ENCODE measurements around the gene NKAIN4.

The NKAIN4 gene

DNA sequence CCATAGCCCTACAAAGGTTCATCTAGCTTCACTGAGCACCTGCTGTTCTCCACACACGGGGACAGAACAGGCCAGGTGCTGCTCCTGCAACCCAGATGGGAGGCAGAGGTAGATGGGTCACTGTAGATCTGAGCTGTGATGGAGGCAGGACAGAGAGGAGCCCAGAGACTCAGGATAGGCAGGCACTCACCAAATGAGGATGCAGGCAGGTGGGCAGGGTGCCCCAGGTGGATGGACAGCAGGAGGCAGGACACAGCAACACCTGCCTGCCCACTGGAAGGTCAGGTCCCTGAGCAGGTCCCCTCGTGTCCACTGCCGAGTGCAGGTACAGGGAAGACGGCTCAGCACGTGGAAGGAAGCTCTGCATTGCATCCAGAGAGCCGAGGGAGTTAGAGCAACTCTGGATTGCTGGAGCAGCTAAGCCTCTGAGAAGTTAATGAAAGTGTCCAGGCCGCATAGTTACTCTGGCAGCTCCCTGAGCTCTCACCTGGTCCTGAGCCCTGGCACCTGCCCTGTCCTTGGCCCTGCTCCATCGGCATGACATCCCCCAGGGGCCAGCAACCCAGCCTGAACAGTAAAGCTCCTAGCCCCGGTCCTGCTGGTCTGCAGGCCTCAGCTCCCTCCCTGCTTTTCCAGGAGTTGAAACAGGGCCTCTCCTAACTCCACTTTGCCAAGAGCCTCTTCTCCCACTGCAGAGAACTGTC is 33.4 kb downstream of the NKAIN4 start:
- H3K9me3 ChIP-seq (ENCODE audit: control insufficient read depth in 2 of 2, low read length in 2 of 2) = no peaks in the 10 kb centered on the region
- H3K9ac ChIP-seq (ENCODE audit: low read depth in 1 of 2, low read length in 2 of 2) = no peak overlapping the region

DNA sequence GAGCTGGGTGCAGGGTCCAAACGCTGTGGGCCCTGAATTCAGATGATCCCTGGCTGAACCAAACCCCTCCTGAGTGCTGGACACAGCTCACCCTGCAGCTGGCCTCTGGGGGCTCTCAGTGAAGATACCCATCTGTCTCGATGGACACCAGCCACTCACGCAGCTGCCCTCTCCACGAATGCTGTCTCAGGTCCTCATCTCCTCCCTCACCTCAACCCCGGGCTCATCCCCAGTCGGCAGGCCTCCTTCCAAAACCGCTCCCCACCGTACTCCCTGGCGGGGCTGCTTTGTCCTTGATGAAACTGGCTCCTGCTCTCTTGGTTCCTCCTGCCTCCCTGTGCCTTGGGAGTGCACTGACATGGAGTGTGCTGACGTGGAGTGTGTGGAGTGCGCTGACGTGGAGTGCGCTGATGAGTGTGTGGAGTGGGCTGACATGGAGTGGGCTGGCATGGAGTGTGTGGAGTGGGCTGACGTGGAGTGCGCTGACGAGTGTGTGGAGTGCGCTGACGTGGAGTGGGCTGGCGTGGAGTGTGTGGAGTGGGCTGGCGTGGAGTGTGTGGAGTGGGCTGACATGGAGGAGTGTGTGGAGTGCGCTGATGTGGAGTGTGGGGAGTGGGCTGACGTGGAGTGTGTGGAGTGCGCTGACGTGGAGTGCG is 34.3 kb downstream of the NKAIN4 start:
- H3K4me3 ChIP-seq (ENCODE audit: low read length in 2 of 2) = no peak overlapping the region
- H3K27me3 ChIP-seq (ENCODE audit: control insufficient read depth in 2 of 2, insufficient read depth in 2 of 2, low read length in 2 of 2) = peaks cover 0 to 3% of the 10 kb centered on the region in 2 donors
- no peak overlapping the region for H3K27ac ChIP-seq (ENCODE audit: low read depth in 2 of 2, low read length in 2 of 2)
- no peaks in the 10 kb centered on the region for H3K9me3 ChIP-seq (ENCODE audit: control insufficient read depth in 2 of 2, low read length in 2 of 2)
- H3K4me1 ChIP-seq (ENCODE audit: control insufficient read depth in 2 of 2, insufficient read depth in 2 of 2, low read length in 2 of 2) = peaks cover 7 to 9% of the 10 kb centered on the region in 2 donors
- H3K9ac ChIP-seq (ENCODE audit: low read depth in 1 of 2, low read length in 2 of 2) = no peak overlapping the region
- H3K36me3 ChIP-seq (ENCODE audit: control insufficient read depth in 2 of 2, insufficient read depth in 2 of 2, low read length in 2 of 2) = no peaks in the 10 kb centered on the region

More for the DNA sequence above, 33.4 kb downstream of the NKAIN4 start:
- Histone ChIP-seq H3K27ac (ENCODE audit: low read depth in 2 of 2, low read length in 2 of 2) (no peak overlapping the region), H3K4me3 (ENCODE audit: low read length in 2 of 2) (no peak overlapping the region), H3K36me3 (ENCODE audit: control insufficient read depth in 2 of 2, insufficient read depth in 2 of 2, low read length in 2 of 2) (no peaks in the 10 kb centered on the region), H3K4me1 (ENCODE audit: control insufficient read depth in 2 of 2, insufficient read depth in 2 of 2, low read length in 2 of 2) (peaks cover 5 to 7% of the 10 kb centered on the region in 2 donors), H3K27me3 (ENCODE audit: control insufficient read depth in 2 of 2, insufficient read depth in 2 of 2, low read length in 2 of 2) (peaks cover 0 to 3% of the 10 kb centered on the region in 2 donors)

DNA sequence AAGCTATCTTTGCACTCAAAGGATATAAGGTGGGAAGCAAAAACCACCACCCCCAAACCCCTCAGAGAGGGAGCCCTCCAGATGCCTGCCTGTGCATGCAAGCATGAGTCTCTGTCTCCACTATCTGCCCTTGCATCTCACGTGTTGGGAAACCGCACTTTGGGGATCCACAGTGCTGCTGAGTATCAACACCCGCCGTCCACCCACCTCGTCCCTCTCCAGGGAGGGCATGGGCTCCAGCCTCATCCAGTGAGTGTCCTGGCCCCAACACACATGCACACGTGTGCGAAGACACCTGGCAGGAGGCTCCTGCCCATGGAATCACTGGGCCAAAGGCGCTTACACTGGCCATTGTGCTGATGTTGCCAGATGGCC is 34.8 kb downstream of the NKAIN4 start:
- Histone ChIP-seq H3K9ac (ENCODE audit: low read depth in 1 of 2, low read length in 2 of 2) (no peak overlapping the region), H3K27me3 (ENCODE audit: control insufficient read depth in 2 of 2, insufficient read depth in 2 of 2, low read length in 2 of 2) (peaks cover 0 to 3% of the 10 kb centered on the region in 2 donors), H3K27ac (ENCODE audit: low read depth in 2 of 2, low read length in 2 of 2) (no peak overlapping the region), H3K4me1 (ENCODE audit: control insufficient read depth in 2 of 2, insufficient read depth in 2 of 2, low read length in 2 of 2) (peaks cover 13% of the 10 kb centered on the region in 2 donors), H3K36me3 (ENCODE audit: control insufficient read depth in 2 of 2, insufficient read depth in 2 of 2, low read length in 2 of 2) (peaks cover 0 to 2% of the 10 kb centered on the region in 2 donors), H3K9me3 (ENCODE audit: control insufficient read depth in 2 of 2, low read length in 2 of 2) (no peaks in the 10 kb centered on the region), H3K4me3 (ENCODE audit: low read length in 2 of 2) (no peak overlapping the region)

DNA sequence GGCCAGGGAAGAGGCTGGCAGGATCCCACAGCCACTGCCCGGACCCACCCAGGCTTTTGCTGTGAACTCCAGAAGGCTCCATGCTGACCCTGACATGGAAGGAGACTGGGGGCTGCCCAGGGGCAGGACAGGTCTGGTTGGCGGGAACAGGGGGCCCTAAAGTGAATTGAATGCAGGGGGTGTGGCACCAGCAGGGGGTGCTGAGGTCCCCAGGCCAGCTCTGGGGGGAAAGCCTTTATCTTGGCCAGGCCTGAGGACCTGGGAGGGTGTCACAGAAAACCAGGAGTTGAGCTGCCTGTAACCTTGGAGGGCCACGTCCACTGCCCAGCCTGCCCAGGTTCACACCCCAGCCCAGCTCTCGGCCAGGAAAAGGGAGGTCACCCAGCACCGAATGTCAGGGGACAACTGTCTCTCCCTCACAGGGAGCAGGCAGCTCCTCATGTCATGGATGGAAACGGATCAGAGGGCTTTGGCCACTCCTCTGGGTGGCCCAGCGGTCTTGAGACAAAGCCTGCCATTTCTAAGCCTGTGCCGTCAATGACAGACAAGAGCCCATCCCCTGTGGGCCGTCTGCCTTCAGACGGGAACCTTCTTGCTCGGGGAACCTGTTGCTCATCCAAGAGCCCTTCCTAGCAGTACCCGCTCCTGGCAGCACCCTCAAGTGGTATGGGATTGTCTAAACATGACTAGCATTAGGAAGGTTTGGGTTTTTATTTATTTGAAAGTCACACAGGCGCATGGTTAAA is 35.4 kb downstream of the NKAIN4 start:
- no peak overlapping the region for H3K4me3 ChIP-seq (ENCODE audit: low read length in 2 of 2)
- H3K27me3 ChIP-seq (ENCODE audit: control insufficient read depth in 2 of 2, insufficient read depth in 2 of 2, low read length in 2 of 2) = peaks cover 0 to 3% of the 10 kb centered on the region in 2 donors
- peaks cover 0 to 7% of the 10 kb centered on the region in 2 donors for H3K36me3 ChIP-seq (ENCODE audit: control insufficient read depth in 2 of 2, insufficient read depth in 2 of 2, low read length in 2 of 2)
- H3K9ac ChIP-seq (ENCODE audit: low read depth in 1 of 2, low read length in 2 of 2) = no peak overlapping the region
- peaks cover 13% of the 10 kb centered on the region in 2 donors for H3K4me1 ChIP-seq (ENCODE audit: control insufficient read depth in 2 of 2, insufficient read depth in 2 of 2, low read length in 2 of 2)
- no peak overlapping the region for H3K27ac ChIP-seq (ENCODE audit: low read depth in 2 of 2, low read length in 2 of 2)
- no peaks in the 10 kb centered on the region for H3K9me3 ChIP-seq (ENCODE audit: control insufficient read depth in 2 of 2, low read length in 2 of 2)

DNA sequence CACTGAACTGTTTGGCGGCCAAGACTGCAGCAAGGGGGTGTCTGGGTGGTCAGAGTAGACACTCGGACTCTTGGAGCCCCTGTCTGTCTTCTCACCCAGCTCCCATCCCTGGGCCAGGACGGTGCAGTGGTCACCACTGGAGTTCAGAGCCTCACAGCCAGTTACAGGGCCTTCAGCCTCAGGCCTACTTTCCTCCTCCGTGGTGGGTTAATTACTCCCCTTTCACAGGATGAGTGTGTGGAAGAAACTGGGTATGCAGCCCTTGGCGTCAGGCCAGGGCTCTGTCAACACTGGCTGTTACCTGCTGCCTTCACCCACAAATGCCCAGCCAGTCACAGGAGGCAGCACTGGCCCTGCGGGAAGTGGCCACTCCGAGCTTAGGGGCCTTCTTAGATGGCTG is 36.6 kb downstream of the NKAIN4 start:
- H3K4me3 ChIP-seq (ENCODE audit: low read length in 2 of 2) = no peak overlapping the region
- H3K4me1 ChIP-seq (ENCODE audit: control insufficient read depth in 2 of 2, insufficient read depth in 2 of 2, low read length in 2 of 2) = peaks cover 13% of the 10 kb centered on the region in 2 donors
- no peak overlapping the region for H3K9ac ChIP-seq (ENCODE audit: low read depth in 1 of 2, low read length in 2 of 2)
- H3K27me3 ChIP-seq (ENCODE audit: control insufficient read depth in 2 of 2, insufficient read depth in 2 of 2, low read length in 2 of 2) = peaks cover 0 to 3% of the 10 kb centered on the region in 2 donors
- peaks cover 7 to 18% of the 10 kb centered on the region in 2 donors for H3K36me3 ChIP-seq (ENCODE audit: control insufficient read depth in 2 of 2, insufficient read depth in 2 of 2, low read length in 2 of 2)
- H3K9me3 ChIP-seq (ENCODE audit: control insufficient read depth in 2 of 2, low read length in 2 of 2) = no peaks in the 10 kb centered on the region
- H3K27ac ChIP-seq (ENCODE audit: low read depth in 2 of 2, low read length in 2 of 2) = no peak overlapping the region

DNA sequence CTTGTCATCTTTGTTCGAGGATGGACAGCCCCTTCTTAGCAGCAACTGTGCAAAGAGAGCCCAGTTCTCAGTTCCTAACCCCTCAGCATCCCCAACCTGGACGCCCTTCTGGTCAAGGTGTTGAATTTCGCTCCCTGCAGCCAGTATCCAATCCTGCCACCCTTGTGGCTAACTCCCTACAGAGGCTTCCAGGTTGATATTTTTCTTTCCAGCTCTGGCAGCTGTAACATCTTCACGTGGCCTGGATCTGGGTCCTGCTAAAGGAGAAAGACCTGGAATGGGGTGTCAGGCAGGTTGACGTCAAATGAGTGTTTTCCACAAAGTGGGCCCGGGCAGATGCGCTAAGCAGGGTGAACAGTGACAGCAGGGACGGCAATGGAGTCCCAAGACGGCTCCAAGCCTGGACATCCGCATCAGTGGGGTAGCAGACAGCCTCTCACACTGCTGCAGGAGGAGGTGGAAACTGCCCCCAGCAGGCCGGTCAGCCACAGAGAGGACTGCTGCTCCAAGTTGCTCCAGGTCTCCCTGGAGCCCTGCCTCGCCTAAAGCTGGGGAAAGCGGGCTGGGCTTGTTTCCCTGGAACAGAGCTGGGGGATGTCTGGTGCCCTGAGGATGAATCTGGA is 37.3 kb downstream of the NKAIN4 start:
- Histone ChIP-seq H3K27me3 (ENCODE audit: control insufficient read depth in 2 of 2, insufficient read depth in 2 of 2, low read length in 2 of 2) (peaks cover 0 to 3% of the 10 kb centered on the region in 2 donors), H3K4me3 (ENCODE audit: low read length in 2 of 2) (peak overlapping the region; percentile 76 to 83), H3K27ac (ENCODE audit: low read depth in 2 of 2, low read length in 2 of 2) (peak overlapping the region in 1 of 2 donors; percentile 85), H3K9me3 (ENCODE audit: control insufficient read depth in 2 of 2, low read length in 2 of 2) (no peaks in the 10 kb centered on the region), H3K4me1 (ENCODE audit: control insufficient read depth in 2 of 2, insufficient read depth in 2 of 2, low read length in 2 of 2) (peaks cover 13% of the 10 kb centered on the region in 2 donors), H3K36me3 (ENCODE audit: control insufficient read depth in 2 of 2, insufficient read depth in 2 of 2, low read length in 2 of 2) (peaks cover 12 to 26% of the 10 kb centered on the region in 2 donors), H3K9ac (ENCODE audit: low read depth in 1 of 2, low read length in 2 of 2) (peak overlapping the region; percentile 84)

DNA sequence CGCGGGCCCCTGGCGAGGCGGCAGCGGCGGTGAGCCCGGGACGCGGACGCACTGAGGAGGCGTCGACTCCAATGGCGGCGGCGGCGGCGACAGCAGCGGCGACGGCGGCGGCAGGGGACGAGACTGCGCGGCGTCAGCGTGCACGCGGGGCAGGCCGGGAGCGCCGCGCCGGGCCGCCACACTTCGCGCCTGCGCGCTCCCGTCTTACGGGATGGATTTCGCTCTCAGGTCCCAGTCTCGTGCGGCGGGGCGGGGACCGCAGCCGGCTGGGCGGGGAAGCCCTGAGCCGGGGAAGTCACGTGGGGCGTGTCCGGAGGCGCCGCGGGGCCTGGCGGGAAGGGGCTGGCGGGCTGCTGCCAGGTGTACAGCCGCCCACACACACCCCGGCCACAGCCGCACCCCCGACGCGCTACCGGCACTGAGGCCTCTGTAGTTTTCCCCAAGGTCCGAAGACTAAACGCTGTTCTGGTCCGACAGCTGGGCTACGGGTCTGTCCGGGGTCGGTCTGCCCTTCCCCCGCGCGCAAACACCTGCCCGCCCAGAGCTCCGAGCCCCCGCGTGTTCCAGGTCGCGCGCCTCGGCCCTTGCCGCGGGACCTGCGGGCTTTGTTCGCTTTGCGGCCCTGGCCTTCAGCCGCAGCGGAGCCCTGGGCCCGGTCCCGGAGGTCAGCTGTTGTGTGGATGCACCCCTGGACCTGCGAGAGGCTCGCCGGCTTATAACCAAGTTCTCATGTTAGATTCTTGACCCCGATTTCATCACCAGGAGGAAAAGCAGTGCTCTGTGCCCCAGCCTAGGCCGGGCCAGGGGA is 38.0 kb downstream of the NKAIN4 start, which contains the start of gene YTHDF1:
Gene YTHDF1, minus strand, starts transcription at position 91 of the 808 bp plus-strand sequence. CDS start 239 bp downstream, outside the sequence.
- Histone ChIP-seq H3K27ac (ENCODE audit: low read depth in 2 of 2, low read length in 2 of 2) (peak within 1 kb of the TSS; percentile 73 to 85), H3K9ac (ENCODE audit: low read depth in 1 of 2, low read length in 2 of 2) (peak within 1 kb of the TSS; percentile 84), H3K4me3 (ENCODE audit: low read length in 2 of 2) (peak within 1 kb of the TSS; percentile 83), H3K36me3 (ENCODE audit: control insufficient read depth in 2 of 2, insufficient read depth in 2 of 2, low read length in 2 of 2) (peaks cover 13 to 31% of the 10 kb centered on the region in 2 donors), H3K9me3 (ENCODE audit: control insufficient read depth in 2 of 2, low read length in 2 of 2) (no peaks in the 10 kb centered on the region), H3K27me3 (ENCODE audit: control insufficient read depth in 2 of 2, insufficient read depth in 2 of 2, low read length in 2 of 2) (peaks cover 0 to 3% of the 10 kb centered on the region in 2 donors), H3K4me1 (ENCODE audit: control insufficient read depth in 2 of 2, insufficient read depth in 2 of 2, low read length in 2 of 2) (peaks cover 13% of the 10 kb centered on the region in 2 donors)

DNA sequence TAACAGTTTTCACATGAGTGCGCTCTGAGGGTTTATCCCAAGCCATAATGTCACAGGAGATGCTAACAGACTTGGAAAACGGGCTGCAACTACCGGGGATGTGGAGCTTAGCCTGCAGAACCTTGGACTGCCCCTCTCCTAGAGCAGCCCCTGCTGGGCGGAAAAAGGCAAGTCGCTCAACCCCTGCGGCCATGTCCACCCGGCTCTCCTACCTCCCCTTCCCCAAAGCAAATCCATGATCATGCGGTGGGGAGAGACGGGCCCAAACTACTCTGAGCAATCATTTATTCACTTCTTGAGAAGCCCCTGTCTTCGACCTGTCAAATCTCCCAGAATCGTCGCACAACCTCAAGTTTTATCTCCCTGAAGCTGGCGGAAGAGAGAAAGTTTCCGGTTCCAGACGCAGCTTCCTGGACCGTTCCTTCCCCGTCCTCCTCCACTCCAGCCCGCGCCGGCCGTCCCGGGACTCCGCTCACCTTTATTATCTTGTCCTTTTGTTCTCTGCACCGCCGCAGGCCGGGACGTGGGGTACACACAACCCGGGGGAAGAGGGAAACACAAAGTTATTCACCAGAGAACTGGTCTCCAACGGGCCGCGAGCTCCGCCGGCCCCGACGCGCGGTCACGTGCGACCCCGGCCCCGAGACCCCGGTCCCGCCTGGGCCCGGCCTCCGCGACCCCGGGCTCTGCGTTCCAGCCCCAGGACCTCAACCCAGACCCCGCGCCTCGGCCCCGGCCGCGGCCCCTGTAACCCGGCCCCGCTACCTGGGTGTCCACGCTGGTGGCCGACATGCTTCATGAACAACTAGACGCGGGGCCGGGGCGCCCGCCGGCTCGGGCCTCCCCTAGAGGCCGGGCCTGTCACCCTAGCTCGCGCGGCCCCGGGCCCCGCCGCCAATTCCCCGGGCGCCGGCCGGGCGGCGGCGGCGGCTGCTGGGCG is 38.9 kb downstream of the NKAIN4 start:
- H3K9me3 ChIP-seq (ENCODE audit: control insufficient read depth in 2 of 2, low read length in 2 of 2) = no peaks in the 10 kb centered on the region
- peak overlapping the region; percentile 60 to 71 for H3K27ac ChIP-seq (ENCODE audit: low read depth in 2 of 2, low read length in 2 of 2)
- peak overlapping the region; percentile 70 to 80 for H3K9ac ChIP-seq (ENCODE audit: low read depth in 1 of 2, low read length in 2 of 2)
- H3K36me3 ChIP-seq (ENCODE audit: control insufficient read depth in 2 of 2, insufficient read depth in 2 of 2, low read length in 2 of 2) = peaks cover 20 to 39% of the 10 kb centered on the region in 2 donors
- H3K27me3 ChIP-seq (ENCODE audit: control insufficient read depth in 2 of 2, insufficient read depth in 2 of 2, low read length in 2 of 2) = no peaks in the 10 kb centered on the region
- peak overlapping the region; percentile 83 for H3K4me3 ChIP-seq (ENCODE audit: low read length in 2 of 2)
- H3K4me1 ChIP-seq (ENCODE audit: control insufficient read depth in 2 of 2, insufficient read depth in 2 of 2, low read length in 2 of 2) = peaks cover 13% of the 10 kb centered on the region in 2 donors
